GM18511 (cell line): ENCODE data around the gene EIF5.

Experiments used
- ATAC-seq: cut with Tn5 transposase; IDR thresholded peaks from one replicate; pipeline ENCODE4 v1.9.1; 2021; ENCODE audit warnings: mild to moderate bottlenecking, moderate library complexity; ENCODE audit not compliant: unreplicated experiment

Gene EIF5

GRCh38 chr14:103308717-103309616 lies 25.1 kb upstream of the EIF5 start:
- ATAC-seq, result no peak

- no peak for ATAC-seq
These were observed 23.4 kb upstream of the EIF5 start for GRCh38 chr14:103310576-103311095.

- no peak for ATAC-seq
These were observed 22.7 kb upstream of the EIF5 start for GRCh38 chr14:103311171-103311997.

- ATAC-seq, result no peak
These were observed 21.9 kb upstream of the EIF5 start for GRCh38 chr14:103312006-103312635.

GRCh38 chr14:103313704-103314103 lies 20.3 kb upstream of the EIF5 start:
- ATAC-seq, result no peak

- ATAC-seq, result no peak
These were observed 19.4 kb upstream of the EIF5 start for GRCh38 chr14:103314496-103315277.

GRCh38 chr14:103315351-103315911 lies 18.6 kb upstream of the EIF5 start:
- no peak for ATAC-seq

GRCh38 chr14:103315941-103316340 lies 18.1 kb upstream of the EIF5 start:
- ATAC-seq, result no peak

GRCh38 chr14:103316721-103317121 lies 17.3 kb upstream of the EIF5 start:
- ATAC-seq, result no peak

- no peak for ATAC-seq
These were observed 16.8 kb upstream of the EIF5 start for GRCh38 chr14:103317251-103317650.

- ATAC-seq, result no peak
These were observed 16.0 kb upstream of the EIF5 start for GRCh38 chr14:103317976-103318580.

GRCh38 chr14:103318750-103319419 lies 15.2 kb upstream of the EIF5 start:
- no peak for ATAC-seq

- no peak for ATAC-seq
These were observed 14.6 kb upstream of the EIF5 start for GRCh38 chr14:103319422-103319821.

- no peak for ATAC-seq
These were observed 8.0 kb upstream of the EIF5 start for GRCh38 chr14:103326078-103326477.

- ATAC-seq, result no peak
These were observed 5.1 kb upstream of the EIF5 start for GRCh38 chr14:103328941-103329340.

- no peak for ATAC-seq
These were observed 4.4 kb upstream of the EIF5 start for GRCh38 chr14:103329401-103330347.

GRCh38 chr14:103330536-103330935 lies 3.5 kb upstream of the EIF5 start:
- ATAC-seq, result no peak
